Measurements from ENCODE around the gene NMD3.
A peak's percentile ranks its signal among the peaks of the same experiment; 100 is the strongest.
"Not testable (repeated sequence)": the region's sequence is repeated elsewhere in the genome, so short reads cannot be mapped to it uniquely, and the experiment has no call there.

The NMD3 gene

DNA sequence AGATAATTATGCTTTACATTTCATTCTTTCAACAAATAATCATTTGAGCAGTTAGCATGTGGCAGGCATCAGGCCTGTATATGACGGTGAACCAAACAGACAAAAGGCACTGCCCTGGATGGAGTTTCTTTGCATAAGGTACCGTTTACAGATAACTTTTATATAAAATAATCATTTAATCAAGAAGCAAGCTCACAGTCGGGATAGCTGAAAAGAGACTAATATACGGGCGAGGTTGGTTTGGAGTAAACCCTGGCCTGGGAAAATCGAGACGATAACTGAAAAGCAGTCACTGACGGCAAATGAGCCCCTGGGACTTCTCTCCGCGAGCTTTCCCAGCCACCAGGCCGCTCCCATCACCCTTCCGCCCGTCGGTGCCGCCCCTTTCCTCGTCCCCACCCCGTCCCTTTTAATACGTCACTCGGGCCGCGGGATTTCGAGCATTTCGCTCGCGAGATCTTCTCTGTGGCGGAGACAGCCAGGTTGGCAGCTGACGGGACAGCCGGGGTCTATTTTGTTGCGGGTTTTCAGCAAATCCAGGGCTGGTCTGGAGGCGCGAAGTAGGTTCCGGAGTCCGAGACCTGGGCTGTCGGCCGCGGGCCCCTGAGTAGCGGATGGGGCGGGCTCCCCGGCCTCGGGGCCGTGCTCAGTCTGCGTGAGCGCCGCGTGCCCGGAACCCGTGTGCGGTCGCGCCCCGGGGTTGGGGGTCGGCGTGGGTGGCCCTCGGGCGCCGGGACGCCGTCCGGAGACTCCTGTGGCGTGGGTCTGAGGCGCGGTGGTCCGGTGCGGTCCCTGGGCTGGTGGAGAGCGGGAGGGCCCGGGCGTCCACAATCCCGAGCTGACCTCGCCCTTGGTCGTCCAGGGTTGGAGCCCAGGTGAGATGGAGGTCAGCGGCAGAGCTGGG is at the start of gene NMD3:
TSS of gene NMD3 (plus strand) at position 462 of the 904 bp plus-strand sequence. CDS start 703 bp downstream, outside the sequence.
- DNase-seq (ENCODE audit: low spot score): peak; percentile 97

DNA sequence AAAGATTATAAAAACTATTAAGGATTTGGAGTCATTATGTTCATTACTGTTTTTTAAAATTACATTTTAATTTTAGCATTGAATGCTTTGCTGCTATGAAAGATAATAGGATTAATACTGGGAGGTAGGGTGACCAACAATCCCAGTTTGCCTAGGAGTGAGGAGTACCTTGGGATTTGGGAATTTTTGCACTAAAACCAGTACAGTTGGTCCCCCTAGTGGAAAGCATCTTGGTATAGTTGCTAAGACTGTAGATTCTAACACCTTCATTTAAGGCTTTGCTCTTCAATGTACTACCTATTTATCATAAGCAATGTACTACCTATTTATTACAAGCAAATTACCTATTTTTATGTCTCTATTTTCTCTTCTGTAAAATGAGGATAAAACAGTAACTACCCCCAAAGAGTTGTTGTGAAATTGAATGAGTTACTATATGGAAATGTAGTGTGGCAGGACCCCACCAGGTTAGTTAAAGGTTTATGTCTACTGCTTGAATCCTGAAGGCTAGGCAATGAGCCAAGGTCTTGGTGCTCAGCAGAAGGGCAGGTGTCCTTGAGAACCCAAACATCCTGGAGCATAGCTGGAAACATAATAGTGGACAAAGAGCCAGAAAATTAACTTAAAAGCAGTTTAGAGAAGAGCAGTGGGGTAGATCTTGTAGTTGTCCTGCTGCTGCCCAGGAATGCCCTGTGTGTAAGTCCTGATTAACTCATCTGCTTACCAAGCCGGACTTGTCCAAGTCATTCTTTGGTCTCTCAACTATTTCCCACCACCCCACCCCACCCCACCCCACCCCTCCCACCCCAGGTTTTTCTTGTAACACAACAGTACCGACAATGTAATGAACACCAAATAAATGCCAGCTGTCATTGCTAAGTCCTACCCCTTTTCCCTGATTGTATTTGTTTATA is 49.2 kb upstream of the NMD3 start:
- peak; percentile 7 for DNase-seq (ENCODE audit: low spot score)

- DNase-seq (ENCODE audit: low spot score): no peak
Observed at GRCh38 chr3:161175506-161175905, 45.6 kb upstream of the NMD3 start.

- DNase-seq (ENCODE audit: low spot score): no peak
Observed at GRCh38 chr3:161177991-161178390, 43.1 kb upstream of the NMD3 start.

DNA sequence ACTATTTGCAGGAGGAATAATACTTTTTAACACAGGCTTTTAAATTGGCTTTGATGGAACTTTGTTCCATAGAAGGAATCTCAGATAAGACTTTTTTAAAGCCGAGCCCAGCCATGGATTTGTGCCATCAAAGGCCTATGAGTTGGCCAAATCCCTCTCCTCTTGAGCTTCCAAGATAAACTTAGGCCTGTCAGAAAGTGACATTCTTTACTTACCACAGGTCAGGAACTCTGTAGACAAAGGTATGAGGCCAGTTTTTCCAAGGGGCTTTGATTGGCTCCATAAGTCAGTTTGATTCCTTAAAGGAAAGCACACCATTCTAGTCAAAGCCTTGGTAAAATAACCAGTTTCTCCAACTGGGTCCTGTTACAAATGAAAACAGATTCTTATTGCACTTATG is 39.7 kb upstream of the NMD3 start:
- not testable (repeated sequence) for DNase-seq (ENCODE audit: low spot score)

GRCh38 chr3:161187046-161187445 is 34.1 kb upstream of the NMD3 start:
- DNase-seq (ENCODE audit: low spot score): no peak

GRCh38 chr3:161197855-161198850 is 23.0 kb upstream of the NMD3 start:
- DNase-seq (ENCODE audit: low spot score): no peak

- no peak for DNase-seq (ENCODE audit: low spot score)
Observed at GRCh38 chr3:161199926-161200325, 21.2 kb upstream of the NMD3 start.

GRCh38 chr3:161203485-161204098 is 17.5 kb upstream of the NMD3 start:
- DNase-seq (ENCODE audit: low spot score): no peak

GRCh38 chr3:161208931-161209330 is 12.2 kb upstream of the NMD3 start:
- no peak for DNase-seq (ENCODE audit: low spot score)

DNA sequence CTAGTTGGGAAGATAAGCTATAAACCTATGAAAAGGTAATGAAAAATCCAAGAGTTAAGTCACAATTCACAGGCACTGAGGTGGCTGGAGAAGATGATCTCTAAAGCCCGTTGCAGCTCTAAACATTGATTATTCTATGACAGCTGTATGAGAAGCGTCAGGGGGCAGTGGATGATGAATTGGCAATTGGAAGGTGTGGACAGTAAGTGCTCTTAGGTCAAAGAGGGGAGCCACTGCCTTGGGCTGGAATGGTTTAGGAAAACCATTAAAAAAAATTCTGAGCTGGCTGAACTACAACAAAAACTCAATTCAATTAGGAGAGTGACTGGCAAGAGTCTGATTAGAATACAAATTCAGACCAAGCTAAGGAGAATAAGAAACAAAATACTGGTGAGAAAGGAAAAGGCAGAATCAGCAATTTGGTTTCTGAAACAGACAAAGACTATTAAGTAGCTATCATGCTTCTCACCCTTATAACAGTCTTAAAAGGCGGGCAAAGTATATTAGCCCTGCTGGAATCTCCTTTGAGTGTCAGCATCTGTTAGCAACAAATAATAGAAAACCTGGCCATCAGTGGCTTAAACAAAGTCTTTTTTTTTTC is 8.8 kb upstream of the NMD3 start:
- no peak for DNase-seq (ENCODE audit: low spot score)

- no peak for DNase-seq (ENCODE audit: low spot score)
Observed at GRCh38 chr3:161212906-161213305, 8.2 kb upstream of the NMD3 start.

GRCh38 chr3:161213644-161214043 is 7.5 kb upstream of the NMD3 start:
- no peak for DNase-seq (ENCODE audit: low spot score)

DNA sequence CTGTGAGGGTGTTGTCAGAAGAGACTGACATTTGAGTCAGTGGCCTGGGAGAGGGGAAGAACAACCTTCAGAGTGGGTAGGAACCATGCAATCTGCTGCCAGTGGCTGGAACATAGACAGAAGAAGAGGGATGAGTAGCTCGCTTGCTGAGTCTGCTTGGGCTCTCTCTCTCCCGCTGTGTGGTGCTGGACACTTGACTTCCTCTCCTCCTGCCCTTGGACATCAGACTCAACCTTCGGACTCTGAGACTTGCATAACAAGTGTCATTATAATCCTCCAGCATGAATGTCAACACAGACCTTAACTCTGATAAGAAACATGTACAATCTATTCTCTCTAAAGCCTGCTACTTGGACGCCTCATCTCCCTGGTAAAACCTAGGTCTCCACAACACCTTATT is 5.9 kb upstream of the NMD3 start:
- no peak for DNase-seq (ENCODE audit: low spot score)

GRCh38 chr3:161217496-161217895 is 3.6 kb upstream of the NMD3 start:
- DNase-seq (ENCODE audit: low spot score): peak; percentile 9

GRCh38 chr3:161219495-161219894 is 1.6 kb upstream of the NMD3 start:
- DNase-seq (ENCODE audit: low spot score): no peak

DNA sequence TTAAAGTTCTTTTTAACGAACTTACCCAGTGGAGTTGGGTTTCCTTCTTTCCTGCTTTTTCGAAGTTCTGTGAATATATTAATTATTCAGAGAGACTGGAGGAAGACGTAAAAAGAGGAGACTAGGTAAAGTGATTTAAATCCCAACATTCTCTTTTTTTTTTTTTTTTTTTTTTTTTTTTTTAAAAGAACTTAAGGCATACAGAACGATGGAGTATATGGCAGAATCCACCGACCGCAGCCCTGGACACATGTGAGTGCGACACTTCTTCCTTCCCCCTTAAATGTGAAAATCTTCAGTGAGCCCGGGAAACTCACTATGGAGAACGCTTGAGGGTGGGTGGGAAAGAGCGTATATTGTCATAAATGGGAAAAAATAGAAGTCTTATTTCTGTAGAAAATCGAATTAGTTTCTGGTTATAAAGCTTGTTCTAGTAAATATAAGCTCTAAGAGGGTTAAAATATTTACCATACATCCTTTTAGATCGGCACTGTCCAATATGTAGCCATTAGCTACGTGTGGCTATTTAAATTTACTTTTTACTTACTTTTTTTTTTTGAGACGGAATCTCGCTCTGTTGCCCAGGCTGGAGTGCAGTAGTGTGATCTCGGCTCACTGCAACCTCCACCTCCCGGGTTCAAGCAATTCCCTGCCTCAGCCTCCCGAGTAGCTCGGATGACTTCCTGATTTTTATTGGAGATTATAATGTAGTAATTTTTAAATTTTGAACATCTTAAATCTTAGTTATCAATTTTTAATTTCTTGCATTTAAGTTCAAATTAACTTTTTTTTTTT is 892 bp downstream of the NMD3 start:
- DNase-seq (ENCODE audit: low spot score): peak; percentile 30

DNA sequence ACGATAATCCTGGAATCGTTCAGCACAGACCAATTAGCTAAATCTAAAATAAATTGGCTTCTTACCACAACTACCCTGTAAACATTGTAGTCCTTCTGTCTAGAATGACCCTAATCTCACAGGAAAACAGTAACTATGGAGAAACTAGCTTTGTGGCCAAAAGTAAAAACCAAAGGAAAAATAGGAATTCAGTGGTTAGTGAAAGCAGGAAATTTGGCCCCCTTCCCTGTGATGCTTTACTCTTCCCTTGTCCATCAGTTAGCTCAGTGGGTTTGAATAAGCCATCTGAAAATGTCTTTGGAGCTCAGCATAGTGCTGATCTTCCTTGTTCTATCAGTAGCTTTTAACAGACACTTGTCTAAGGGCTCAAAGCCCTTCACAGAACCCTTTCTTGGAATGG is 1.6 kb downstream of the NMD3 start:
- DNase-seq (ENCODE audit: low spot score): peak; percentile 28

DNA sequence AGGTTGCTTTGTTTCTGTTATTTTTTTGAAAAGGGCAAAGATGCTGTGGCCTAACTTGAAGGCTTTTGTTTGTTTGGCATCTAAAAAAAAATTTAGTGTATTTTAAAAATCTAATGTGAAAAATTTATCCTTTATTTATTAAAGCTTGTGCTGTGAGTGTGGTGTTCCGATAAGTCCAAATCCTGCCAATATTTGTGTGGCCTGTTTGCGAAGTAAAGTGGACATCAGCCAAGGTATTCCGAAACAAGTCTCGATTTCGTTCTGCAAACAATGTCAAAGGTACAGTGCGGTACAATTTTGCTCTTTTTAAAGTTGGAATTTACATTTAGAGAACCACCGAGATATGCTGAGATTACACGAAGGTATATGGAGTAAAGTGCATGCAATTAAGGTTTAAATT is 3.7 kb downstream of the NMD3 start:
- no peak for DNase-seq (ENCODE audit: low spot score)

GRCh38 chr3:161230621-161231171 is 9.6 kb downstream of the NMD3 start:
- DNase-seq (ENCODE audit: low spot score): no peak
